ENCODE measurements around the gene DLD.
"Not testable (repeated sequence)": the region's sequence is repeated elsewhere in the genome, so short reads cannot be mapped to it uniquely, and the experiment has no call there.

The DLD gene

DNA sequence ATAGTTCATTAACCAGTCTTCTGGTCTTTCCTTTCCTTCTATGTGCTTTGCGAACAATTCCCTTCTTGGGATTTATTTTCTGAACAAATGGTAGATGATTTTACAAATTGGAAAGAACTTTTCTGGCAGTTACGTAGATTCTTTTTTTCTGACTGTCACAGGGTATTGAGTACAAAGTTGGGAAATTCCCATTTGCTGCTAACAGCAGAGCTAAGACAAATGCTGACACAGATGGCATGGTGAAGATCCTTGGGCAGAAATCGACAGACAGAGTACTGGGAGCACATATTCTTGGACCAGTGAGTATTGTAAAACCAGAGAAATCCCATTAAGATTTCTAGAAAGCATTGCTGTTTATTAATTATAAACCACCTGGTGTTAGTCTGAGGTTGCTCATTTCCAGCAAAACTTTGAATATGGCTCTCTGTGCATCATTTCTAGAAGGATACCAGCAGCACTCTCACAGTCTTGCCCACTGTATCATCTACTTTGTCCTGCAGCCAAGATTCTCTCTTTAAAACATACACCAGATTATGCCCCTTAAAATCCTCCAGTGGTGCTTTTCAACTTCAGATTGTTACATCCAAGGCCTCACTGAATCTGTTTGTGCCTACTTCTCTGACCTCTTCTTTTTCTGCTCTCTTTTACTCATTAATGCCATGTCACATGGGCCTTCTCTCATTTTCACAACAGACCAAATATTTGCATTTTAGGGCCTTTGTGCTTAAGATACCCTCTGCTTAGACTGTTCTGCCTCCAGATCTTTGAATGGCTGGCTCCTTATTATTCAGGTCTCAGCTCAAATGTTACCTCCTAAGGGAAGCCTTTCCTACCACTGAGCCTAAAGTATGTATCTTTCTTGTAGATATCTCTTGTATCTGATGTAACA, 27.0 kb downstream of the DLD start:
- no peak for DNase-seq (ENCODE audit: low spot score)

DNA sequence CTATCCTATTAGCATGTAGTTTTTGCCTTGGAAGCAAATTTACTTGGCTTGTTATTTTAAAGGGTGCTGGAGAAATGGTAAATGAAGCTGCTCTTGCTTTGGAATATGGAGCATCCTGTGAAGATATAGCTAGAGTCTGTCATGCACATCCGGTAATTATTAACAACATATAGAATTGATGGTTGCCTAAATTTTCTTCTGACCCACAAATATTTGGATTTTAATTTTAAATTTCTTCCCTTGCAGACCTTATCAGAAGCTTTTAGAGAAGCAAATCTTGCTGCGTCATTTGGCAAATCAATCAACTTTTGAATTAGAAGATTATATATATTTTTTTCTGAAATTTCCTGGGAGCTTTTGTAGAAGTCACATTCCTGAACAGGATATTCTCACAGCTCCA, 28.0 kb downstream of the DLD start:
- DNase-seq (ENCODE audit: low spot score) = no peak

DNA sequence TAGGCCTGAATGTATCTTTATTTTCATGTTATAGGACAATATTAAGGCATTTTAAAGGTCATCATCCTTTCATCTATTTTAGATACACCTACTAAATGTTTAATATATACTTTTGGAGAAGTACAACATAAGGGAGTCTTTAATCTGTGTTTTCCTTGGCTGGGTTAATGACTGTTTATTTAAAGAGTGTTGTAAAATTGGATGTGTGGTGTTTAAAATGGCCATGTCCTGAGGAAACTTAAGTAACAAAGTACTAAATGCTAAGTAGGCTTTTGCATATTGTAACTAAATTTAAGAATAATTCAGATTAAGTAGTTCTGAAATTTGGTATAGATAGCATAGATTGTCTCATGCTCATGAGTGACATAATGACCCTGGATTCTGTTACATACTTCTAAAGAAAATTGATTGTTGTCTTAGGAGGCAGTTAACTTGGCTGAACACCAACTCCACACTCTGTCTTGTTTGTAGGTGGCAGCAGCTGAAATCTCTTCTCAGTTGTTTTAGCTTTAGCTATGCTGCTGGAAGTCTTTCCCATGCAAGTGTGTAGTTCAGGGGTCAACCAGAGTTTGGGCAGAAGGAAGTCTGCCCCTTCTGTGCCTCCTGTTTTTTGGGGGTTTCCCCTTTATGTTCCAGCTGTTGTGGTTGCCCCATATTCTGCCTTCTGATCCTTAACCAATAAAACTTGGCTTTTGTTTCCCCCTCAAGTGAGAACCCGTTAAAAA, 29.2 kb downstream of the DLD start:
- no peak for DNase-seq (ENCODE audit: low spot score)

DNA sequence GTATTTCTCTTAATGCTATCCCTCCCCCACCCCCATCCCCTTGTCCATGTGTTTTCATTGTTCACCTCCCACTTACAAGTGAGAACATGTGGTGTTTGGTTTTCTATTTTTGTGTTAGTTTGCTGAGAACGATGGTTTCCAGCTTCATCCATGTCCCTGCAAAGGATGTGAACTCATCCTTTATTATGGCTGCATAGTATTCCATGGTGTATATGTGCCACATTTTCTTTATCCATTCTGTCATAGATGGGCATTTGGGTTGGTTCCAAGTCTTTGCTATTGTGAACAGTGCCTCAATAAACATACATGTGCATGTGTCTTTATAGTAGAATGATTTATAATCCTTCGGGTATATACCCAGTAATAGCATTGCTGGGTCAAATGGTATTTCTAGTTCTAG, 30.8 kb downstream of the DLD start:
- DNase-seq (ENCODE audit: low spot score) = not testable (repeated sequence)

DNA sequence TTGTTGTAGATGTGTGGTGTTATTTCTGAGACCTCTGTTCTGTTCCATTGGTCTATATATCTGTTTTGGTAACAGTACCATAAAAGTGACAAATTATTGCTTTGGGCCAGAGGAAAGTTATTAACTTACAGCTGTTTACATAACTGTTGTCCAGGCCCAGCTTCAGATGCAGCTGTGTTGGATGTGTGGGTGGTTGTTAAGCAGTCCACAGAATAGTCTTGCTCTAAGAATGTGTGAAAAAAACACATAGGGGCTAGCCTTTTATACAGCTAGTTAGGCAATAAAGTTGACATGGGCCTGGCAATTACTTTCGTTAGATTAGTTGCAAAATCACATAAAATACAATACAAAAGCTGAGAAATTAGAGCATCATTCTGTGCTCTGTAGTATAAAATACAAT, 31.9 kb downstream of the DLD start:
- DNase-seq (ENCODE audit: low spot score) = no peak

DNA sequence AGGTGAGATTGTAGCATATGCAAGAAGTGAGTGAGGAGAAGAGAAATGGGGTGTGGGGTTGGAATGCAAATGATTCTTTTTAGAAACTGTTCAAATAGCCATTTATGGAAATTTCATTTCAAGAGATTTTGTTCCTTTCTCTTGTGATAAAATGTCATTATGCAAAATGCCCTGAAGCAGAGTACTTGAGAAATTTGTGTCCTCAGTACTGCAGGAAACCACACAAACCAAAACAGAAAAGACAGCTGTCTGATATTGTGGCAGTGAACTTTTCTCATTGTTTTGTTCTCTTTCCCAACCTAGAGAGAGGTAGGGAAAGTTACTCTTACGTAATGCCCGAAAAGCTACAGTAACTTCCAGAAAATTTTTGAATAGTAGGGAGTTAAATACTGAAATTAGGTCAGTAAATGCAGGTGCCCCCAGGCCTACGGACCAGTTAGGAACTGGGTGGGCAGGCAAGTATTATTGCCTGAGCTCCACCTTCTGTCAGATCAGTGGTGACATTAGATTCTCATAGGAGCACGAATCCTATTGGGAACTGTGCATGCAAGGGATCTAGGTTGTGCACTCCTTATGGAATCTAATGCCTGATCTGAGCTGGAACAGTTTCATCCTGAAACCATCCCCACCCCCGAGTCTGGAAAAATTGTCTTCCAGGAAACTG, 34.0 kb downstream of the DLD start:
- no peak for DNase-seq (ENCODE audit: low spot score)

DNA sequence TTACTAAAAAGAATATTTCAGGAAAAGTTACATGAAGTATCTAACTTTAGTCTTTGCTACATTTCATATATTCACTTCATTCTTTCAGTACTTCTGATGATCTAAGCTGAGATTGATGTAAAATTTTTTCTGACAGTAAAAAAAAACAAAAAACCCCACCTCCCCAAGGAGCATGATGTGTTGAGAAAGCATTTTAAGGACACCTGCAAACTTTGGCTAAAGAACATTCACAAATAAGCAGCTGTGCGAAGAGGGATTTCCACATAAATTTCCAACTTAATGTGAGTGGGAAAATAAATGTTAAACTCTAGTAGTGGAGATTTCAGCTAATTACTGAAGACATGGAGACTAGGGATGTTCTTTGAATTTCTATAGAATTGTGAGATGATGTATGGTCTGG, 35.5 kb downstream of the DLD start:
- no peak for DNase-seq (ENCODE audit: low spot score)

DNA sequence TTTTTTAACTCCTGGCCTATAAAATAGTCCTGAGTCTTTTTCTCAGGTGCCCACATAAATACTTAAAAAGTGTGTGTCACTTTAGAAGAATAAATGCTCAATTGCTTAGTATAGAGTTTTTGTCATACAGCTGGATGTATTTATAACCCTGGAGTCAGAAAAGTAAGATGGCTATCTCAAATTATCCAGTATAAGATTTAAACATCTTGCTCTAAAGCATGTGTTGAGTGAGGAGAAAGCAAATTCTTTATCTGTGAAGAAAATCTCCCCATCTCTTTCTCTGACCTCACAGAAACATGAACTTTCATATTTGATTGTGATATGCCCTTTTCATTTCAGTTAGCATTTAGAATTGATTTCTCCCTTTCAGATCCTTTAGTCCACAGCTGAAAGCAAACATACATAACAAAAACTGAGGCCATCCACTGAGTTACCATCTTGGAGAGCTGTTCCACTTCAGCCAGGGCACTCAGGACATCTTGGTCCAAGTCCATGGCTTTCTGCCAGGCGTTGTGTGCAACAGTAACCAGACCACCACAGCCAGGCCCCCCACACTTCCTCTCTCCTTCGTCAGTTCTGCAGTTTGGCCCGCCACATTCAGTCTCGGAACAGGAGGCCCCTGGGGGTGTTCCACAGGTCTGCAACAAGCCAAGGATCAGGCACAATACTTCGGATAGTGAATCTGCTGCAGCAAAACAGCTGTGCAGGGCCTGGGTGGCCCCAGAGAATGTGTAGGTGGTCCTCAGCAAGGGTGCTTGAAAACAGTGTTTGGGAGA, 40.9 kb downstream of the DLD start:
- no peak for DNase-seq (ENCODE audit: low spot score)

DNA sequence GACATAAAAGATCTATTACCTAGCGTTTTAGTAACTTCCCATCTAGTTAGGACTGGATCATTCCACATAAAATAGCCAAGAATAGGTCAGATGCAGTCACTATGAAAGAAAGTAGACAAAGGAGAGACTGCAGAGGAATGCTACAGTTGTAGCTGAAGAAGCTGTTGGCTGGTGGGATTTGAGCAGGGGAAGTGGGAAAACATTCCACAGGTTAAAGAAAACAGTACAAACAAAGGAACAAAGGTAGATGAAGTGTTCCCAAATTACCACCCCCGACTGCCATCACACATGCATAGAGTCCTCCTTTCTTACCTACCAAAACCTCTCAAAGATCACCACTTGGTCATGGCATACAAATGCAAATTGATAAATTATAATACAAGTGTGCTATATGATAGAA, 41.8 kb downstream of the DLD start:
- DNase-seq (ENCODE audit: low spot score) = no peak

DNA sequence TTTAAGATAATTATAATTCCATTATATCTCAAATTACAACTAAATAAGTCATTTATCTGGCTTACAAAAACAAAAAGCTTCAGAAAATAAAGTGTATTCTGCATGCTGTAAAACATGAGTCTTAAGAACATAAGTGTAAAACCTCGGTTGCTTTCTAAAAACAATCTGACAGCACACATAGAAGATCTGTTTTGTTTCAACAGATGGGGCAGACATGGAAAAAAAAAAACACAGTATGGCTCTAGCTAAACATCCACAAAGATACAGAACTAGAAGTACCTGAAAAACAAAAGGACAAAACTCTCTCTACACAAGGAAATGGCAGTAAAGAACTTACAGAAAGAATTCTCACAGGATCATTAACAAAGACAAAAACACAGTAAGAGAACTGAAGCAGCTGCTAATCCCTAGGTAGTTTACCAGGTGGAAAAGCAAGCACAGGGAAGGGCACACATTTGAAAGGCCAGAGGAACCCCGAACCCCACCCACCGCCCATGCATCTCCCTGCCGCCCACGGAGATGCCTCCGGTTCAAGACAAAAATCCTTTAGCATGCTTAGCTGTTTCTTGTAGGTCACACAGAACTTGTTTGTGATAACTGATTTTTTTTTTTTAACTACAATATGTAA, 42.5 kb downstream of the DLD start:
- DNase-seq (ENCODE audit: low spot score) = no peak

DNA sequence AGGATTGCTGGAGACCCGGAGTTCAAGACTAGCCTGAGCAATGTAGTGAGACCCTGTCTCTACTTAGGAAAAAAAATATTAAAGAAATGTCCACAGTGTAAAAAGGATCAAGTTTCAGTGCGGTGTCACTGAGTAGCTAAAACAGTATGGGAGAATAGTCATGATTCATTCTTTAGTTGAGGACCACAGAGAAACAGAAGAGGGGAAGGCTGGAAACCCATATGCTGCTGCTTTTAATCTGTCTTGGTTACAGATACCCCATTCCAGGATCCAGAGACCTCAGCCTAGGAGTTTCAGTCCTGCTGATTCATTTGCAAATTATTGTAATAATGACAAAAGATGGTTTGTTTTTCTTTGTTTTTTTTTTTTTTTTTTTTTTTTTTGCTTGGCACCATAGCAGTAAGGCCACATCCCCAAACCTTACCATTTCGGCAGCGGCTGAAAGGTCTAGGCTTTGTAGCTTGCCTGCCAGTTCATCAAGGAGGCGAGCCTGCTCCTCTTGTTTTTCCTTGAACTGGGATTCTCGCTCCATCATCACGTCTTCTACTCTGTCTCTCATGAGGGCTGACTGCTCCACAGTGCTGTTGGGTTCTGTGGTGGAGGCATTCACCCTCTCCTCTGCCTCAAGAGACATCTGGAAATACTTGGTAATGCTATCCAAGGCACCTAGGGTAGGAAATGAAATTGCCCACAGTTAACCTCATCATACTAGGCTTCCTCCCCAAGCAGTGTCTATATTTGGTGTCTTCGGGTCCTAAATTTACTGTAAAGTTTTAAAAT, 44.2 kb downstream of the DLD start:
- no peak for DNase-seq (ENCODE audit: low spot score)

DNA sequence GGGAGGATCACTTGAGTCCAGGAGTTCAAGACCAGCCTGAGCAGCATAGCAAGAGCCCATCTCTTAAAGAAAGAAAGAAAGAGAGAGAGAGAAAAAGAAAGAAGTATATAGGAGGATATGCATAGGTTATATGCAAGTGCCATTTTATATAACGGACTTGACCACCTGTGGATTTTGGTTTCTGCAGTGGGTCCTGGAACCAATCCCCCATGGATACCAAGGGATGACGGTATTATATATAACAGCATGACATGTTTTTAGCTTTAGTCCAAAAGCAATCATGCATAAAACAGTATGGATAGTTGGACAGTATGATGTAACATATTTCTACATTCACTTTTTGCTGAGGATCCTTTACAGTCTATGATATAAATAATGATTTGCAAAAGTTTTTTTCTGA, 45.3 kb downstream of the DLD start:
- no peak for DNase-seq (ENCODE audit: low spot score)

DNA sequence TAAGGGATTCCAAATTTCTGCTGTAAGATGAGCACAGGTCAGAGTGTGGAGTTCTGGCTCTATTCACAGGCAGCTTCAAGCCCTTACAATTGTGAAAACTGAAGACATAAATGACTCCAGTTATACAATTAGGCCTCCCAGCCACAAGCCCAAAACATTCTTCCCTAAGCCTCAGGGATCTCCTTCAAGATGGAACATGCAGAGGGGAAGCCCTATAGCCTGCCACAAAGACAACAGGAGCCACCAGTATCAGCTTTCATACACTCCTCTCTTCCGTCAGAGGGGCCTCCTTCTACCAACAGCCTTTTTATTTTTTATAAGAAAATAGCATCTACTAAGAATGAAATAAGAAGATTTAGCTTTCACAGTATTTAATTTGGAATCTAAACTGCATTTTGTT, 46.5 kb downstream of the DLD start:
- DNase-seq (ENCODE audit: low spot score) = no peak

DNA sequence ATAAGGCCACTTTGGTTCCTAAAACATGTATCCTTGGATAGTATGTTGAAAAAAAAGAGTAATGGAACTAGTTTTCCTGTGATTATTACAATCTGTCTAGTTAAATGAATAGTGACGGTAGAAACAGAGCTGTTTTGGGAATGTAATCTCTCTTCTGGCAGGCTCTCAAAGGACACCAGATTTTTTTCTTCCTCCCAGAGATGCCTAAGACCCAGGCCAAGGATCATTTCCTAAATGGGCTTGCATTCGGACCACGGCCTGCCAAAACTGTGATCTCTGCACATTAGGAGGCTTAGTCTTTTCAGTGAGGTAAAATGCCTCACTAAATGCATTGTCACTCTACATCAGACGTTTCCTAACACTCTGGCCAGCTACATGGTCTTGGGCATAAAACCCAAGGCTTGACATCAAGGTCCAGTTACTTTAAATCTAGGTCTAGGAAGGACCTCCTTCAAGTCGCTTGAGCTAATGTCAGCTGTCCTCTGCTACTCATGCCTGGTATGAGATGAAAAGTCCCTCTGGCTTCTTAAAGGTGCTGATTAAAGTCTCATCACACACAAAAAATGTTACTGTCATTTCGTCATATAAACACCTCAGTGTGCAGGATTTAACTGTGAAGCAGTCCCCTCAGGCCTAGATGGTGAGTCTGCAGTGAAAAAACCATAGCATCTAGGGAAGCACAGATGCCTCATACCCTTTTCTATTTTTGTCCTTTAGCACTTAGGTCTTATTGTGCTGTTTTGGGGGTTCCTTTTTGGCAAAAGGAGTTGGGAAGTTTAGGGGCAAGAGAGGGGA, 47.7 kb downstream of the DLD start:
- no peak for DNase-seq (ENCODE audit: low spot score)

DNA sequence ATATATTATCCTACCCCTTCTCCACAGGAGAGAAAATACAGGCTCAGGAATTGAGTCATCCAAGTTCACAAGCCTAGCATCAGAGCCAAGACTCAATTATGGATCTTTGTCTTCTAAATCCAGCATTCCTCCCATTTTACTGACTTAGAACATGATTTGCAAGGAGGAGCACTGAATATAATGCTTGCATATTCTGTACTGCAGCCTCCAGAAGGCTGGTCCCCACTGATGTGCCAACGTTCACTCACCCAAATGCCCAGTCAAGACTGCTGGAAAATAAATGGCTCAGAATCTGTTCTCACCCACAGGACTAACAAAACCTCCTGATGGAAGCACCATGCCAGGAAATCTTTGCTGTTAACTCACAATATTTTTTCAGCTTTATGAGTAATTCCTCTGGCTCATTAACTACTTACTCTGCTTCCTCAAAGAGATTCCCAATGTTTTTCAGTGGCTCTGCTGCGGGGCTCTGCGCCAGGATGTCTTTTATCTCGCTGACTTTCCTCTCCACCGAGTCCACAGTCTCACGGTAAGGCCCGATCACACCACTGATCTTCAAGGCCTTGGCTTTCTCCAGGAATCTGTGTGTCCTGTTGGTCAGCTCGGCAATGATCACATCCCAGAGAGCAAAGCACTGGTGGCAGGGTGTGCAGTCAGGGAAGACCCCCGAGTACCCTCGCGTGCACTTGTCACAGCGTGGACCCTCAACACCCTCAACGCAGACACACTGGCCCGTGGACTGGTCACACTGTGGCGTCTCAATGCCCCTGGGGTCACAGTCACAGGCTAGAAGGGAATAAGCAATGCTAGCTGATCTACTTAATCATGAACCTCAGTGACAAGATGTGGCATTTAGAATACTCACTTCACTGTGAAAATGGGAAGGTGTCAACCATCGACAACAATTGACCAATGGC, 48.8 kb downstream of the DLD start:
- no peak for DNase-seq (ENCODE audit: low spot score)

DNA sequence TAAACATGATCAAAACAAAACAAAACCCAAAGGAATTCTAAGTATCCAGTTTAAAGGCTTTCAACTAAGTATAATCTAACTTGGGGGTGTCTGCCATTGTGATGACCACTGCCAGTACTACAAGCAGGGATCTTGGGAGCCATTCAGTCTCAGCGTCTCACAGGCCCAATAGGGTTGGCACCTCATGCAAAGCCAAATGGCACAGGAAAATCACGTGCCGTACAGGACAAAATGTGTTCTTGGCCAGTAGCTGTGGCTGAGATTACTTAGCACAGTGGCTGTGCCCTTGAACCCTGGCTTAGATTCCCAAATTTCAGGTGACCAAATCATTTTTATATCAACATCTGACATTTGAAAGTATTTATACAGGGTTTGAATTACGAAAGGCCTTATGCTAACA, 50.0 kb downstream of the DLD start:
- no peak for DNase-seq (ENCODE audit: low spot score)

DNA sequence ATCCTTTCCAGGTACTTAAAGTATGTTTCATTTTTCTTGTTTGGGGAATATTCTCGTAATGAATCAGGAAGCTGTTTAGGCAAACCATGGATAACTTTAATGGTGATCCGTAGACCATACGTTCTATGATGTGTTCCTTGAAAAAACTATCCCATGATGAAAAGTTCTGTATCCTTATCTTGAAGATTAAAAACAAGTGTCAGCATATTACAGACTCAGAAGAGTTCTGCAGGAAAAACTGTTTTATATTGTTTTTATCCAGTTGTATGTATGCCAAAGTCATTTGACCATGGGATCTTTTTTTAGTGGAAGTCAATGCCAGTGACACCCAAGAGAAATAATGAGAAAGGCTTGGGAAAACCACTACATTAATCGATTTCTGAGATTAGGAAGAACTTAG, 52.0 kb downstream of the DLD start:
- no peak for DNase-seq (ENCODE audit: low spot score)

DNA sequence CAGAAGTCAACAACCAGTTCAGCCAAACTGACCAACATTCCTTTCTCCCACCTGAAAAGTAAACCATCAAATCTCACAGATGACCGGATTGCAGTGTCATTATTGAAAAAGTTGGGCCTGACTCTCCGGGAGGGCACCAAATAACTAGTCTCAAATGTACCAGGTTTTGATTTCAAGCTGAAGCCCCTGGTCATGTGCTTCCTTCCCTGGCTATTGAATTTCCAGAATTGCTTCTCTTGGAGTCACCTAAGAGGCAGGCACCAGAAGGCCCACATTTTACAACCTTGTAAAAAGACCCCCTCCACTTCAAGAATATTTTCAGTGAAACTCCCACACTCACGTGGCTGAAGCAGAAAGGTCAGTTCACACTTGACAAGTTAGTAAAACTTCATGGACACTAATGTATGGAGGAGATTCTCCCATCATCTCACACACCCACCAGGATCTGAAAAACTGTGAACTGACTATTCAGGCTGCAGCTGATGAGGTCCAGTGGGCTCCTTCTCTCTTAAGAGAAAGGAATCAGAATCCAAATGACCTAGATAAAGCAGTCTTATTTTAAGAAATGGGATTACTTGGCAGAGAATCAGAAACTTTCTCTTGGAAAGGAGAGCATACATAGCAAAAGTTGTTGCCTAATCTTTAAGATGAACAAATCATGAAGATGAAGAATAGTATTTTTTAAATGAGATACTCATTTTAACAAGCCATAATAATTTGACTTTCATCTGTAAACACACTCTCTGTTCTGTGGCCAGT, 53.6 kb downstream of the DLD start:
- DNase-seq (ENCODE audit: low spot score) = no peak

Data from putamen (tissue), 1 donor.